Choroid plexus epithelial cell (primary cell): ENCODE results near the gene TMEM11.

Source experiments
- DNase-seq: peaks from one replicate; pipeline ENCODE4 v3.0.0-alpha.2; 2010; ENCODE audit warnings: low read depth
- H3K4me3 ChIP-seq: 2 replicates; pipeline ENCODE4 v1.5.1; 2011; ENCODE audit warnings: low read depth, mild to moderate bottlenecking, control low read depth, low read length, moderate library complexity
- CTCF ChIP-seq: conservative IDR thresholded peaks from 2 replicates; pipeline ENCODE4 v1.5.1; 2011; ENCODE audit warnings: low read depth, mild to moderate bottlenecking, control low read depth, inconsistent platforms, low read length, moderate library complexity

Gene TMEM11

DNA sequence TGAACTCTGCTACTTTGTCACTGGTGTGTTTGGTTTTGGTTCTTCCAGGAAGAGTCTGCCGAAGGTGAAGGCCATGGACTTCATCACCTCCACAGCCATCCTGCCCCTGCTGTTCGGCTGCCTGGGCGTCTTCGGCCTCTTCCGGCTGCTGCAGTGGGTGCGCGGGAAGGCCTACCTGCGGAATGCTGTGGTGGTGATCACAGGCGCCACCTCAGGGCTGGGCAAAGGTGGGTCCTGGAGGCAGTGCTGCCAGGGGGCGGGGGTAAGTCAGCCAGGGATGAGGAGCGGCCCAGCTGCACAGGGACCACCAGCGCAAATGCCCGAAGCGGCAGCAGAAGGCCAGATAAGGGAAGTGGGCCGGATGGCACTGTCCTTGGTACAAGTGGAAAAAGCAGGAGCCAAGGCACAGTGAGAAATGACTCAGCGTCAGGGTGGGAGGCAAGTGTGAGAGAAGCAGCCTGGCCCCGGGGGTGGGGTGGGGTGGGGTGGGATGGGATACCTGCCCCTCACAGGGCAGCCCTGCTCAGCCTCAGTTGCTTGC is 41.9 kb downstream of the TMEM11 start:
- no peak for DNase-seq
- no peak overlapping the region for H3K4me3 ChIP-seq
- no peak for TF ChIP-seq CTCF

GRCh38 chr17:21171309-21171922 is 42.5 kb downstream of the TMEM11 start:
- no peak for TF ChIP-seq CTCF
- H3K4me3 ChIP-seq, result no peak overlapping the region
- DNase-seq, result no peak

- no peak for TF ChIP-seq CTCF
- DNase-seq, result no peak
- H3K4me3 ChIP-seq, result no peak overlapping the region
These were observed 43.2 kb downstream of the TMEM11 start for GRCh38 chr17:21170809-21171208.

GRCh38 chr17:21169496-21169895 is 44.5 kb downstream of the TMEM11 start:
- no peak for TF ChIP-seq CTCF
- DNase-seq, result no peak
- H3K4me3 ChIP-seq, result no peak overlapping the region

GRCh38 chr17:21168555-21168865 is 45.5 kb downstream of the TMEM11 start:
- H3K4me3 ChIP-seq, result no peak overlapping the region
- no peak for DNase-seq
- TF ChIP-seq CTCF, result no peak

GRCh38 chr17:21167303-21167702 is 46.7 kb downstream of the TMEM11 start:
- no peak overlapping the region for H3K4me3 ChIP-seq
- no peak for TF ChIP-seq CTCF
- DNase-seq, result no peak

GRCh38 chr17:21166595-21167210 is 47.3 kb downstream of the TMEM11 start:
- DNase-seq, result peak; percentile 46
- H3K4me3 ChIP-seq, result no peak overlapping the region

More at GRCh38 chr17:21166595-21167210, 47.3 kb downstream of the TMEM11 start:
- no peak for TF ChIP-seq CTCF
